SK-N-SH (cell line): ENCODE measurements around the gene SPRYD4. TPM values are rescaled to one million over a fixed set of nuclear protein-coding genes. Genes with fewer than 3 reads are reported as not detected.

Experiments
- CTCF ChIA-PET: fragments of 300-600, 350-600 bp; formaldehyde crosslinking; extraction: SDS; loops from one replicate; lab custom pipeline; 2021; lab: Yijun Ruan, JAX
- POLR2A ChIA-PET: fragments of 350-600 bp; sonication (Branson Sonifier 250); formaldehyde crosslinking; extraction: SDS; loops from one replicate; lab custom pipeline; 2020; ENCODE audit warnings: antibody characterized with exemption, inconsistent platforms; lab: Yijun Ruan, JAX
- DNase-seq: peaks from one replicate; pipeline ENCODE4 v3.0.0; 2012
- H2AFZ ChIP-seq: fragments of 200-600 bp; sonication (generic); 2 replicates; pipeline ENCODE4 v1.8.1; 2016; ENCODE audit warnings: antibody characterized with exemption, mild to moderate bottlenecking, low read depth
- H3F3A ChIP-seq: fragments of 200-600 bp; sonication (generic); replicated peaks from 2 replicates; pipeline ENCODE3; 2016; ENCODE audit warnings: antibody characterized with exemption, mild to moderate bottlenecking; ENCODE audit not compliant: insufficient read depth
- H3K27ac ChIP-seq, 2 experiments: fragments of 200-500 bp in 1 of 2; fragments of 200-600 bp in 1 of 2; sonication (Bioruptor generic) in 1 of 2; sonication (generic), shearing (Covaris generic) in 1 of 2; 2 replicates each; pipeline versions ENCODE4 v1.5.1 to v1.6.1; 2014 to 2016; ENCODE audit warnings: low read depth in 2 of 2, inconsistent platforms in 1 of 2, low read length in 1 of 2, mild to moderate bottlenecking in 1 of 2, mixed read lengths in 1 of 2
- H3K27me3 ChIP-seq: fragments of 200-600 bp; sonication (generic), shearing (Covaris generic); 2 replicates; pipeline ENCODE4 v1.6.1; 2016; ENCODE audit warnings: mixed run types; ENCODE audit not compliant: insufficient read depth
- H3K36me3 ChIP-seq, 2 experiments: fragments of 200-500 bp in 1 of 2; fragments of 200-600 bp in 1 of 2; sonication (Bioruptor generic) in 1 of 2; sonication (generic) in 1 of 2; replicated peaks in 1 of 2; 2 replicates each; pipeline versions ENCODE3 to v1.5.1; 2014 to 2016; ENCODE audit warnings: low read length in 1 of 2, mild to moderate bottlenecking in 1 of 2; ENCODE audit not compliant: insufficient read depth in 2 of 2, control insufficient read depth in 1 of 2
- H3K4me1 ChIP-seq, 2 experiments: fragments of 200-500 bp in 1 of 2; fragments of 200-600 bp in 1 of 2; sonication (Bioruptor generic) in 1 of 2; sonication (generic), shearing (Covaris generic) in 1 of 2; 2 replicates each; pipeline versions ENCODE4 v1.5.1 to v1.6.1; 2014 to 2016; ENCODE audit warnings: low read depth in 1 of 2, low read length in 1 of 2, mixed run types in 1 of 2; ENCODE audit not compliant: insufficient read depth in 2 of 2, control insufficient read depth in 1 of 2
- H3K4me2 ChIP-seq: fragments of 200-600 bp; sonication (generic), shearing (Covaris generic); 2 replicates; pipeline ENCODE4 v1.6.1; 2017; ENCODE audit warnings: mixed run types
- H3K4me3 ChIP-seq, 2 experiments: fragments of 200-500 bp in 1 of 2; fragments of 200-600 bp in 1 of 2; sonication (Bioruptor generic) in 1 of 2; sonication (generic), shearing (Covaris generic) in 1 of 2; 2 replicates each; pipeline versions ENCODE4 v1.5.1 to v1.8.1; 2014 to 2016; ENCODE audit warnings: low read depth in 2 of 2, inconsistent platforms in 1 of 2, low read length in 1 of 2, mild to moderate bottlenecking in 1 of 2, mixed read lengths in 1 of 2, moderate library complexity in 1 of 2
- H3K79me2 ChIP-seq: fragments of 200-600 bp; sonication (generic); 2 replicates; pipeline ENCODE4 v1.8.1; 2017; ENCODE audit warnings: mild to moderate bottlenecking; ENCODE audit not compliant: insufficient read depth
- H3K9ac ChIP-seq: fragments of 200-600 bp; sonication (generic); 2 replicates; pipeline ENCODE4 v1.6.1; 2017; ENCODE audit warnings: mixed run types
- H3K9me2 ChIP-seq: fragments of 200-600 bp; sonication (generic); 2 replicates; pipeline ENCODE4 v1.6.1; 2017; ENCODE audit warnings: mixed run types
- H3K9me3 ChIP-seq: fragments of 200-600 bp; sonication (generic); 2 replicates; pipeline ENCODE4 v1.6.1; 2017; ENCODE audit warnings: mixed run types, mild to moderate bottlenecking, moderate library complexity
- H4K20me1 ChIP-seq: fragments of 200-600 bp; sonication (generic); 2 replicates; pipeline ENCODE4 v1.6.1; 2017; ENCODE audit warnings: mild to moderate bottlenecking, mixed run types; ENCODE audit not compliant: insufficient read depth
- FOXJ3 ChIP-seq: sonication (generic); formaldehyde crosslinking; IDR thresholded peaks from 2 replicates; pipeline ENCODE4 v1.5.1; 2020; ENCODE audit warnings: mild to moderate bottlenecking, missing genetic modification reagents
- FOXM1 ChIP-seq: IDR thresholded peaks from 2 replicates; pipeline ENCODE4 v1.4.0; 2012; ENCODE audit warnings: low read depth, mild to moderate bottlenecking
- GABPA ChIP-seq: IDR thresholded peaks from 2 replicates; pipeline ENCODE4 v1.4.0; 2012; ENCODE audit warnings: low read depth, mild to moderate bottlenecking
- IRF3 ChIP-seq: fragments of 150-350 bp; IDR thresholded peaks from 2 replicates; pipeline ENCODE4 v1.6.1; 2016; ENCODE audit warnings: mild to moderate bottlenecking, low read depth, low read length
- MXI1 ChIP-seq: IDR thresholded peaks from 2 replicates; pipeline ENCODE4 v1.6.1; 2012; ENCODE audit warnings: mild to moderate bottlenecking, low read depth, low read length, improper control_type of control experiment
- NFIC ChIP-seq: IDR thresholded peaks from 2 replicates; pipeline ENCODE4 v1.4.0; 2012; ENCODE audit warnings: borderline replicate concordance
- POLR2AphosphoS5 ChIP-seq: IDR thresholded peaks from 2 replicates; pipeline ENCODE4 v1.6.1; 2012; ENCODE audit warnings: low read depth, low read length
- RAD21 ChIP-seq: IDR thresholded peaks from 2 replicates; pipeline ENCODE4 v1.6.1; 2012; ENCODE audit warnings: mild to moderate bottlenecking, low read length
- RFX5 ChIP-seq: IDR thresholded peaks from 2 replicates; pipeline ENCODE4 v1.6.1; 2012; ENCODE audit warnings: mild to moderate bottlenecking, improper control_type of control experiment, low read length
- RXRA ChIP-seq: IDR thresholded peaks from 2 replicates; pipeline ENCODE4 v1.4.0; 2012; ENCODE audit warnings: low read depth, mild to moderate bottlenecking, borderline replicate concordance
- TAF1 ChIP-seq: IDR thresholded peaks from 2 replicates; pipeline ENCODE4 v1.6.1; 2012; ENCODE audit warnings: low read depth, mild to moderate bottlenecking, low read length, moderate library complexity, borderline replicate concordance
- TCF12 ChIP-seq: IDR thresholded peaks from 2 replicates; pipeline ENCODE4 v1.4.0; 2012
- WGBS: methylation state at CpG from one replicate; pipeline ENCODE4 v1.1.6; 2017; ENCODE audit warnings: low lambda C conversion rate; 5-methylcytosine and 5-hydroxymethylcytosine counted together
- polyA plus RNA-seq, 3 experiments: library from polyadenylated mRNA; depleted of rRNA; stranded (reverse); fragments of >200 nt; gene quantifications; 2 replicates each; pipeline ENCODE4 v1.2.3, GENCODE V29; 2012
- TF ChIP-seq, protein P1 (sequence below): IDR thresholded peaks from 2 replicates; pipeline ENCODE4 v1.4.0; 2012; ENCODE audit warnings: low read depth, borderline replicate concordance
- TF ChIP-seq, protein P2 (sequence below): IDR thresholded peaks from 2 replicates; pipeline ENCODE4 v1.4.0; 2012; ENCODE audit warnings: low read depth, borderline replicate concordance

SPRYD4 gene
- polyA plus RNA-seq, 1 of the 3 experiments (the other 2 are of a cell fraction) = 2.6 TPM

- no peak for TF ChIP-seq IRF3
- no peak for TF ChIP-seq TCF12
- TF ChIP-seq, protein P1, sequence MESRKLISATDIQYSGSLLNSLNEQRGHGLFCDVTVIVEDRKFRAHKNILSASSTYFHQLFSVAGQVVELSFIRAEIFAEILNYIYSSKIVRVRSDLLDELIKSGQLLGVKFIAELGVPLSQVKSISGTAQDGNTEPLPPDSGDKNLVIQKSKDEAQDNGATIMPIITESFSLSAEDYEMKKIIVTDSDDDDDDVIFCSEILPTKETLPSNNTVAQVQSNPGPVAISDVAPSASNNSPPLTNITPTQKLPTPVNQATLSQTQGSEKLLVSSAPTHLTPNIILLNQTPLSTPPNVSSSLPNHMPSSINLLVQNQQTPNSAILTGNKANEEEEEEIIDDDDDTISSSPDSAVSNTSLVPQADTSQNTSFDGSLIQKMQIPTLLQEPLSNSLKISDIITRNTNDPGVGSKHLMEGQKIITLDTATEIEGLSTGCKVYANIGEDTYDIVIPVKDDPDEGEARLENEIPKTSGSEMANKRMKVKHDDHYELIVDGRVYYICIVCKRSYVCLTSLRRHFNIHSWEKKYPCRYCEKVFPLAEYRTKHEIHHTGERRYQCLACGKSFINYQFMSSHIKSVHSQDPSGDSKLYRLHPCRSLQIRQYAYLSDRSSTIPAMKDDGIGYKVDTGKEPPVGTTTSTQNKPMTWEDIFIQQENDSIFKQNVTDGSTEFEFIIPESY = no peak
These were observed 42.4 kb upstream of the SPRYD4 start (continued) for GRCh38 chr12:56425940-56426438.

DNA sequence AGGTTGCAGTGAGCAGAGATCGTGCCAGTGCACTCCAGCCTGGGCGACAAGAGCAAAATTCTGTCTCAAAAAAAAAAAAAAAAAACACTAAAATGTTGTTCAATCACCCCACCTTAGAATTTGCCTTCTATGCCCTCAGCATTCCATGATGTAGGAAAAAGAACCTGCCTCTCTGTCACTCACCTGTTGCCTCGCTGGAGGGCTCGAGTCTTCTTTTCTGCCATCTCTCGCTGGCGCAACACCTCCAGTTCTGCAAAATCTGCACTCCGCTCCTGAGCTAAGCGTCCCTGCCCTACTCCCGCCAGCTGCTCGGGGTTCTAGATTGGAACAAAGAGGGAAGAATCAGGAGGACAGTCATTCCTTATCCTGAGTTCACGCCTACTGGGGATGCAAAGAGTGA is 37.1 kb upstream of the SPRYD4 start:
- Histone ChIP-seq H3K27ac (no peak overlapping the region), H3K9me2 (no peaks in the 10 kb centered on the region), H3K9me3 (no peaks in the 10 kb centered on the region), H3K27me3 (no peaks in the 10 kb centered on the region), H4K20me1 (no peaks in the 10 kb centered on the region), H3K4me1 (no peaks in the 10 kb centered on the region), H3F3A (no peaks in the 10 kb centered on the region), H3K36me3 (peaks cover 13 to 24% of the 10 kb centered on the region in 2 experiments), H3K4me2 (no peak overlapping the region), H3K9ac (no peak overlapping the region), H2AFZ (no peak overlapping the region), H3K4me3 (no peak overlapping the region), H3K79me2 (peaks cover 10% of the 10 kb centered on the region)
- TF ChIP-seq POLR2AphosphoS5 (no peak), GABPA (no peak), RFX5 (no peak), MXI1 (no peak), FOXJ3 (CRISPR knock-in tag) (no peak), RAD21 (no peak), TAF1 (no peak), RXRA (no peak), FOXM1 (no peak), NFIC (no peak), TCF12 (no peak)
- TF ChIP-seq, protein P2, sequence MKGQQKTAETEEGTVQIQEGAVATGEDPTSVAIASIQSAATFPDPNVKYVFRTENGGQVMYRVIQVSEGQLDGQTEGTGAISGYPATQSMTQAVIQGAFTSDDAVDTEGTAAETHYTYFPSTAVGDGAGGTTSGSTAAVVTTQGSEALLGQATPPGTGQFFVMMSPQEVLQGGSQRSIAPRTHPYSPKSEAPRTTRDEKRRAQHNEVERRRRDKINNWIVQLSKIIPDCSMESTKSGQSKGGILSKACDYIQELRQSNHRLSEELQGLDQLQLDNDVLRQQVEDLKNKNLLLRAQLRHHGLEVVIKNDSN = no peak
- POLR2A ChIA-PET = no interaction called here
- CTCF ChIA-PET = no interaction called here
- no peak for DNase-seq
- whole genome bisulfite sequencing = 95% methylated on average over 11 of the region's 11 CpGs
